SKM-1 treated with dmso at 0.1 percent for 144 hours (cell line): ENCODE results near the gene CDH2.

Experiments used
- DNase-seq: peaks from one replicate; lab custom pipeline; 2025; ENCODE audit not compliant: unreplicated experiment; lab: John Stamatoyannopoulos, UW

The CDH2 gene

DNA sequence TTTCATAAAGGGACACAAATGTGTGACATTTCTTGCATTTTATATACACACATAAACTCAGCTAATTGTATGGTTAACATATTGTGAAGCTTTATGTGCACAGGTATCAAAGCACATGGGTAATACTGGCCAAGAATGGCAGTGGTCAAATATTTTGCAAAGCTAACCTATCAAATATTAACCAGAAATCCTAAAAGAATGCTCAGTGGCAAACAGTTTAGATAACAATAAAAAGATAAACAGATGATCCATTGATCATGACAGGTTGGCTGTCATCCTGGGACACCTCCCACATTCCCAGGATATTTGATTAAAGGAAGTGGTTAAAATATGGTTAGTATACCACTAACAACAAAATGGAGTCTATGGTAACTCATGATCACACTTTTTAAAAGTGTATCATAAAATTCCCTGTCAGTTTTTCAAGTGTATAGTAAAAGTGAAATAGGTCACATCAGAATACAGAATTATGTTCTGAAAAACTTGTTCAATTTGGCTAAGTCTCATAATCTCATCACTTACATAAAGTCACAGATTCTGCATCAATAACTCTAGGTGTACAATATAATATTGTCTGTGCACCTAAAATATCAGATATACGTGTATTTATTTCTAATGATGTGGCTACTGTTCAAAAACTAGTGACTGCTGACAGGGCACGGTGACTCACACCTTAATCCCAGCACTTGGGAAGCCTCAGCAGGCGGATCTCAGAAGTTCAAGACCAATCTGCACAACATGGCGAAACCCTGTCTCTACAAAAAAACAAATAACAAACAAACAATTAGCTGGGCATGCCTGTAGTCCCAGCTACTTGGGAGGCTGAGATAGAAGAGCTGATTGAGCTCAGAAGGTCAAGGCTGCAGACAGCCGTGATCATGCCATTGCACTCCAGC, 48.9 kb downstream of the CDH2 start:
- DNase-seq: no peak

- no peak for DNase-seq
Measured at GRCh38 chr18:28127228-28127627, 49.7 kb downstream of the CDH2 start.

- DNase-seq: no peak
Measured at GRCh38 chr18:28126768-28127167, 50.2 kb downstream of the CDH2 start.

- no peak for DNase-seq
Measured at GRCh38 chr18:28125051-28125450, 51.9 kb downstream of the CDH2 start.

DNA sequence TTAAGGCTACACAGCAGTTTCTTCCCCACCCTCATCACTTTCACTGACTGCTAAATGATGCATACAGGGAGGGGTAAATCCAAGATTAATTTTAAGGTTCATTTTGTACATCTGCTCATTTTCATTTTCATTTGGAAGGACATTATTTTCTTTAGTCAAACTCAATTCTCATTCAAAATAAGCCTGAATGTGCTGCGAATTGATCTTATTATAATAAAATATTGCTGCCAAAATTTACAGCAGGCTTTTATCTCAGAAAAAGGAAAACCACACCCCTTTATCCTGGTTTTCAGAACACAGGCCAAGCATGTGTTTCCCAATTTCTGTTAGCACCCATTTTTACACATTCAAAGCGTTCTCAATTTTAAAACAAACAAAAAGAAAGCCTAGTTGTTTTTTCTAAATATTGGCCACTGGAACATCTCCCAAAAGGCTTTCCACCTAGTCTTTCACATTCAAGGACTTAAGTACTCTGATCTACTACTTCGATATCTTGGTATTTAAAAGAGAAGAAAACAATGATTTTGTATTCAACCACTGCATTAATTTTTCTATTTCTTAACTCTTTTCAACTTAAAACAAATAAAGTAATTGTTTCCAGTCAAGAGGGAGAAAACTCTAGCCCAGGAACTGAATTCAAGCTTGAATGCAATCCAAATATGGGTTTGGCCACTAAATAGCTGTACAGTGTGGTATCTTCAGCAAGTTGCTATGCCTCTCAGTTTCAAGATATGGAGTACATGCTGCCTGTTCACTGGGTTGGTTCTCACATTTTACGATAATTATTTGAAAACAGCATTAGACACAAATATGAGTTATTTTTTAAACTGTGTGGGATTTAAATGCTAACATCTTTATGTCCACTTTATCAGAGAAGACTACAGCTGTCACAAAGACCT, 52.5 kb downstream of the CDH2 start:
- no peak for DNase-seq

DNA sequence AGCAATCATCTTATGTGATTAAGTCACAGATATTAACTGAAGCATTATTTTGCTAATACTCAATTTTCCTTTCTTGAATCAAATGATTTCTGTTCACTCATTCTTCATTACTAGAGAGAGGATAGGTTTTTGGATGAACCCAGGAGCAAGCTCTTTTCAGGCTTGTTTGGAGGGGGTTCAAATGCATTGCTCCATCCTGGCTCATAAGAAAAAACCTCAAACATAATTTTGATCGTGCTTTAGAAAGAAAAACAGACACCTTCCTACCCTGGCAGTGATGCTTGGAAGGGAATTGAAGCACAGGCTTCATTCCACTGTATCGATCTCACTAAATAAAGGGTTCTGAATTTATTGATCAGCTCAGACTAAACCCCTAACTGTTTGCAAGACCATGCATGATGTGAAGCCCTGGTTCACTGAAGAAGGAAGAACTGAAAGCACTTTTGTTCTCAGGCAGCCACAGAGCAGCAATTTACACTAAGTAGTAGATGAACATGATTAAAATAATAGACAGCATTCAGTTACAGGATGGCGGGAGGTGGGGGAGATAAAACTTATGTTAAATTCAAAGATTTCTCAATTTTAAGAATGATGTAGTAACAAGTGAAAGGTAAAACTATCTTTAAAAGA, 53.4 kb downstream of the CDH2 start:
- DNase-seq: no peak

- no peak for DNase-seq
Measured at GRCh38 chr18:28120828-28121515, 56.0 kb downstream of the CDH2 start.

DNA sequence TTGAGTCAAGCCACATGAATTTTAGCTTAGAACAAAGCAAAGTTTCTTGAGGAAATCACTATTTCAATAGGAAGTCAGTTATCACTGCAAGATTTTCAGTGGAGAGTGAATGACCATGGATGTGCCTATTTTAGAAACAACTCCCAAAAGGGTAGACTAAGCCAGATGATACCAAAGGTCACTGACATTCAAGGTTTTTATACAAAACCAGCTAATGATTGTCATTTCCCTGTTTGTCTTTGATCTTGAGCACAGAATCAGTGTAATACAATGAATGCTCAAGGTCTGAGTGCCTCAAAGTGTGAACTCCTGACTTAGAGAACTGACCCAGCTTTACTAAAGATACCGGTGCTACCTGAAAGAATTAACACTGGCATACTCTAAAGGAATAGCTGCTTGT, 60.5 kb downstream of the CDH2 start:
- DNase-seq: no peak

DNA sequence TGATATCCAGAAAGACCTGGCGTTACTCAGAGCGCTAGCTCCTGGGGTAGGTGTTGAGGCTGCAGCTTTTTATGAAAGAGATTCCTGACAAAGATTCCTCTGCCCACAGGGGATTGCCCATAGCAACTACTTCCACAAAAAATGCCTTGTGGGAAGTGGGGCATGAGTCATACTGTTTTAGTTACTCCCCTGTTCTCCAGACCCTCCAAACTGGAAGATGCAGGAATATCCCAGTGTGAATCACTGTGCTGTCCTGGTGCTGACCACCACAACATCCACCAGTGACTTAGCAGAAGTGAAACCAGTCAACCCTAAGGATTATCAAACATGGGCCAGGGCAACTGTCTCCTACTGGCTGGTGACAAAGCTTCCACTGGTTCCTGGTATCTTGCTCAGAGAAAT, 61.8 kb downstream of the CDH2 start:
- DNase-seq: no peak

GRCh38 chr18:28114472-28114871, 62.5 kb downstream of the CDH2 start:
- DNase-seq: no peak

DNA sequence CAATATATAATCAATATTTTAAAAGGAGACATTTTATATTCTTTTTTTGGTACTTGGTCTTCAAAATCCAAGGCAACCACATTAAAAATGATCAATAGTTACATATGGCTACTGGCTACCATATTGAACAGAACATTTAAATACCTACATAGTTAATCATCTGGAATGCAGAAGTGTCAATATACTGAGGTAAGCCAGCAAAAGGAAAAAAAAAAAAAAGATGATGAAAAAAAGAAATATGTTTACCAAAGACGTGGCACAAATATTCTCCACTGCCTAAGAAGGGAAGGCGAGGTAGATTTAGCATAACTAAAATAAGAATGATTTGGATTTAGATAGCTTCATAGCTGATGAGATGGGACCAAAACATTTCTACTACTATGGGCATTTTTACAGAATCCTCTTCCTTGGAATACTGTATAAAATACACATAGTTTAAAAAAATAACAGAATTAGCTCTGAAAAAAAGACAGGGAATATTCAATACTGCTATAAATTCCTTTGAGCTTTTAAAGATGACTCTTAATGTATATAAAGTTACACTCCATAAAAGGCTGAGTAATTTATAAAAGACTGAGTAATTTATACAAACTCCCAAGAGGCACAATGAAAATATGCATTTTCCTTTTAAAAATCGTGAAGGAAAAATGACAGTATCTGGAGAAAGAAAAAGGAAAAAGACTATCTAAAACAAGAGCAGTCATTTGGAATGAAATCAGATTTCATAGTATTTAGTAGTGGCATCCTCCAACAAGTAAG, 63.5 kb downstream of the CDH2 start:
- no peak for DNase-seq

DNA sequence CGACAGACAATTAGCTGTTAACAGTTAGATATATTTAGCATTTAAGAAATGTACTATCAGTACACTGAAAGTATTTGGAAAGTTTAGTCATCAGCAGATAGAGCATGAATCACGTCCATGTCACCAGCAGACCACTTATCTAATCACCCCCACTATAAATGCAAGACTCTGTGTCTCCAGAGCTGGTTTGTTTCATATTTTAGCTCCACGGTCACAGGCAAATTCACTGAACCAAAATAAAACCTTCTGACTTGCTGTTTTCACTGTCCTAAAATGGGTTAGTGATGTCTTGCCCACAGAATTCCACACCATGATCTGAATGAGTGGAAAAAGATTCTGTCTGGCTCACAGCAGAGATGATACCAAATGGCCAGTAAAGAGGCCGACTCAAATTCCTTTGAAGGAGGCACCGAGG, 64.9 kb downstream of the CDH2 start:
- DNase-seq: no peak

DNA sequence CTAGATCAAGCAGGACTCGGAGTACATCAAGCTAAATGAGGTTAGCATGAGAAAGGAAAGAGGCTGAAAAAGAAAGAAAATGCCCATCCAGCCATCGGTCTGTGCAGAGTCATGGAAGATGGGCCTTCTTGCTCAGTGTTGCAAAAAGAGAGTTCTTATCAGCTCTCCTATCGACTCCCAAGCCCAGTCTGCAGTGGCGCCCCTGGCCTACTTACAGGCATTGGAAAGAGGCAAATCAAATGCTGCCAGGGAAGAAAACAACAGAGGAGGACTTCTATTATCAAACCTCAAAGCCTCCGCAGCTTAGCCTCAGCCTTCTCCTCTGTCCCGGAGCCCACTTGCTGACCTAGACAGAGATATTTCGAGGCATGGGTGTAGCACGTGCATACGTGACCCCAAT, 66.0 kb downstream of the CDH2 start:
- no peak for DNase-seq

GRCh38 chr18:28109781-28110560, 67.0 kb downstream of the CDH2 start:
- no peak for DNase-seq

DNA sequence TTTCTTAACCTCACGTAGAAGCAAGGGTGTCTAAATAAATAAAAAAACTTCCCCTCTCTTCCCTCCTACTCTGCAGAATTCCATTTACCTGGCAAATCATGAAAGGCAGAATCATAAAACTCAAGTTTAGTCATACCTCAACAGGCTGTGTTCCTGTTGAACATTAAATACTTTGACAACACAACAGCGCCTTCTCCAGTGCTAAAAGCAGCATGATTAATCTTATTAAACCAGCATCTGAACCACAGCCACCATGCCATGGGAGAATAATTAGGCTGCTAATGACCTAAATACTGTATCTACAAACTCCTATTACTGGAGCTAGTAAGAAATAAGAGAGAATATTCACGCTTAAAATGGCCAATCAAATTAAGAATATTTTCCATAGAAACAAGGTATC, 68.1 kb downstream of the CDH2 start:
- DNase-seq: no peak

GRCh38 chr18:28108254-28108653, 68.7 kb downstream of the CDH2 start:
- no peak for DNase-seq

DNA sequence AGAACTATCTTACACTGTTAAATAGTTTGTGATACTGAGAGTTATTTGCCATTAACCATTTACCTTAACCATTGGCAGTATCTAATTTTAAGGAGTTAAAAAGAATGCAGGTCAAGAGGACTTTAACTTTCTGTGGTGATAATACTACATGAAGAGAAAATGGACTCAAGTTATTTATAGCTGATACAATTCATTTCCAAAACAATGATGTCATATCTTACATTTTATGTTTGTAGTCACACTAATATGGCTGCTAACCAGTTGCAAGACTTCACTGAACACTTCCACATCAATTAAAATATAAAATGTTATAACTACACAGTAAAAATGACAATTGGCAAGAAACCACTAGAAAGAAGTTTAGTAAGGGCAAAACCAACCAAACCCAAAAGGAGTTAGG, 77.7 kb downstream of the CDH2 start:
- no peak for DNase-seq

- no peak for DNase-seq
Measured at GRCh38 chr18:28095631-28096030, 81.3 kb downstream of the CDH2 start.

DNA sequence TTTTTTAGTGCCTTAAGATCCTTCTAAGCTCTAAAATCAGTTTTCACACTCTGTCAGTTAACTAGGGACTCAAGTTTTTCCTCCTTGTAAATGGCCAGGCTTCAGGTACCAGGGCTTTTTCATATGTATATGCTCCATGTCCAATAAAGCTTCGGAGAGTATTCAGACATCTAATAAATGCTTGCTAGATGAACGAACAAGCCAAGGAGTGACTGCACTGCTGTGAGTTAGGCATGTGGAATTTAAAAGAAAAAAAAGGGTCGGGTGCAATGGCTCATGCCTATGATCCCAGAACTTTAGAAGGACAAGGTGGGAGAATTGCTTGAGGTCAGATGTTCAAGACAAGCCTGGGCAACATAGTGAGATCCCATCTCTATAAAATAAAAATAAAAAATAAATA, 81.9 kb downstream of the CDH2 start:
- DNase-seq: no peak

DNA sequence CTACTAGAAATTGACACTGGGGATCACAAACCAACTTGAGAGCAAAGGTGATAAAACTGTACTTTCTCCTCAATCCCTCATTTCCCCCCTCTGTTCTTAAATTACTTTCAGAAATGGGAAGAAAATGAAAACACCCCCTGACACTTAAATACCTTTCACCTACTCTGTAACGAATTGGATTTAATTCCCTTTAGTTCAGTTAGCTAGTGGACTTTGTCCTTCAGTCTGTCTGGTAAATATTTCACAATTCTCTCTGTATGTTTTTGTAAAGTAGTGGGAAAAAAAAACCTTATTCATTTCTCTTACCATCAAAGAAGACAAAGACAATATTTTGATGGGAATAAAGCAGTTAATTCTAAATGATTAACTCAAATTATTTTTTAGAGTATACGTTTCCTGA, 85.7 kb downstream of the CDH2 start:
- no peak for DNase-seq
